Natural killer cell (primary cell): ENCODE data around the gene MICOS13. TPM values are rescaled to one million over a fixed set of nuclear protein-coding genes. Genes with fewer than 3 reads are reported as not detected.

Experiments
- ATAC-seq, 3 donors: fragments of 150-1000 bp in 2 of 3; fragments of 200-7000 bp in 1 of 3; cut with Tn5 transposase; 1 replicate in 1 of 3; 2 replicates in 2 of 3; pipeline ENCODE4 v1.10.0; 2021; ENCODE audit warnings: mild to moderate bottlenecking in 2 of 3, moderate library complexity in 2 of 3
- DNase-seq, 2 donors: peaks; one replicate each; pipeline versions ENCODE4 v3.0.0 to v3.0.0-alpha.2; 2013 to 2021; ENCODE audit warnings: mixed read lengths in 1 of 2
- H3K27ac ChIP-seq: one replicate; pipeline ENCODE4 v1.5.1; 2013; ENCODE audit warnings: mild to moderate bottlenecking, low read length
- H3K27me3 ChIP-seq: one replicate; pipeline ENCODE4 v1.6.1; 2013; ENCODE audit warnings: low read length; ENCODE audit not compliant: control insufficient read depth, insufficient read depth
- H3K36me3 ChIP-seq: one replicate; pipeline ENCODE4 v1.6.1; 2013; ENCODE audit warnings: low read length; ENCODE audit not compliant: control insufficient read depth, insufficient read depth
- H3K4me1 ChIP-seq: one replicate; pipeline ENCODE4 v1.6.1; 2013; ENCODE audit warnings: low read length; ENCODE audit not compliant: control insufficient read depth, insufficient read depth
- H3K4me3 ChIP-seq: one replicate; pipeline ENCODE4 v1.5.1; 2013; ENCODE audit warnings: low read length
- H3K9me3 ChIP-seq: one replicate; pipeline ENCODE4 v1.6.1; 2013; ENCODE audit warnings: low read length; ENCODE audit not compliant: control insufficient read depth, insufficient read depth
- H3K27ac Mint-ChIP-seq, 2 donors: one replicate each; pipeline ENCODE4 v1.8.0; 2022; ENCODE audit warnings: mild to moderate bottlenecking in 2 of 2, mixed read lengths in 2 of 2, moderate library complexity in 1 of 2
- H3K27me3 Mint-ChIP-seq, 2 donors: one replicate each; pipeline ENCODE4 v1.8.0; 2022; ENCODE audit warnings: low read depth in 2 of 2, mixed read lengths in 2 of 2
- H3K36me3 Mint-ChIP-seq: one replicate; pipeline ENCODE4 v1.8.0; 2022; ENCODE audit warnings: mixed read lengths
- H3K4me1 Mint-ChIP-seq, 2 donors: one replicate each; pipeline ENCODE4 v1.8.0; 2022; ENCODE audit warnings: mixed read lengths in 2 of 2
- H3K4me3 Mint-ChIP-seq: one replicate; pipeline ENCODE4 v1.8.0; 2022; ENCODE audit warnings: mild to moderate bottlenecking, moderate library complexity, mixed read lengths
- H3K9me3 Mint-ChIP-seq, 2 donors: one replicate each; pipeline ENCODE4 v1.8.0; 2022; ENCODE audit warnings: mixed read lengths in 2 of 2
- WGBS: methylation state at CpG from one replicate; pipeline ENCODE4 v1.1.7; 2013; ENCODE audit warnings: missing lambda C conversion rate; ENCODE audit not compliant: insufficient coverage; 5-methylcytosine and 5-hydroxymethylcytosine counted together
- intact Hi-C: fragments of 100-400 bp; cut with micrococcal nuclease; formaldehyde crosslinking; loops from one replicate; pipeline ENCODE4 v1.14.2; 2022
- total RNA-seq, 4 donors: library from RNA; stranded (reverse); fragments of 120-200 nt in 1 of 4; gene quantifications; one replicate each; pipeline versions ENCODE4 v1.2.3 to v1.2.4, GENCODE V29; 2013 to 2022
- TF ChIP-seq, protein P1 (sequence below): fragments of 200-600 bp; IDR thresholded peaks from one replicate; pipeline ENCODE4 v1.8.0; 2022; ENCODE audit warnings: antibody characterized with exemption

MICOS13 gene
- total RNA-seq, 3 donors from 2014 or later (not counting 1 experiment from before 2014, with no cell fraction given) = 17.7 to 27.7 (median 25.1) TPM

DNA sequence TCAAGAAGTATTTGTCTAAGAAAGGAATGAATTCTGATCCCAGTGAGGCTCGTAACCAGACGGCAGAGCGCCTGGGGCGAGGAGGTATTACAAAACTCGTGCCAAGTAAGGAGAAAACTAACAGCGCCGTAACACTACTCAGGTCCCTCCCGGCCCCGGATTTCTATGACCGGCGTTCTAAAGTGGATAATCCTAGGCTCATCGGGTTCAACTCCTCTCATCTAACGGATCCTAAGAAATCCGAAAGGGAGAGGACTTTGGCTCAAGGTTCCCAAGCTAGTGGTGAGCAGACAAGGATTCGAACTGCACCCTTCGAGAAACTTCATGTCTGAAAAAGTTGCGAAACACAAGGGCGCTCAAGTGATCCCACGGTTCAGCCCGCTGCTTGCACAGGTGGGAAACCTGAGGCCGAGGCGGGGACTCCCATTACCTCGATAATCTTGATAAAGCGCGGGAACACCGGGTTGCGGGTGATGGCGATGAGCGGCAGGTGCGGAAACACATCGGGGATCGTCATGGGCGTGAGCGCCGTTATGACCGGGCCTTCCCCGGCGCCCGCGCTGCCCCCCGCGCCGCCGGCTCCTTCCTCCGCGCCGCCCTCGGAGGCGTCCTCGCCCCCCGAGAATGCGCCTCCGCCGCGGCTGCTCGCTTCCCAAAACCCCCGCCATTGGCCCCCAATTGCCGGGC, 39.1 kb upstream of the MICOS13 start:
- Histone ChIP-seq H3K4me1 (peaks cover 31% of the 10 kb centered on the region), H3K36me3 (peaks cover 3% of the 10 kb centered on the region), H3K27me3 (no peaks in the 10 kb centered on the region), H3K27ac (peak overlapping the region; percentile 82), H3K9me3 (no peaks in the 10 kb centered on the region), H3K4me3 (peak overlapping the region; percentile 68)
- ATAC-seq (no peak), DNase-seq (peak in 1 of 2 donors; percentile 60)
- TF ChIP-seq, protein P1, sequence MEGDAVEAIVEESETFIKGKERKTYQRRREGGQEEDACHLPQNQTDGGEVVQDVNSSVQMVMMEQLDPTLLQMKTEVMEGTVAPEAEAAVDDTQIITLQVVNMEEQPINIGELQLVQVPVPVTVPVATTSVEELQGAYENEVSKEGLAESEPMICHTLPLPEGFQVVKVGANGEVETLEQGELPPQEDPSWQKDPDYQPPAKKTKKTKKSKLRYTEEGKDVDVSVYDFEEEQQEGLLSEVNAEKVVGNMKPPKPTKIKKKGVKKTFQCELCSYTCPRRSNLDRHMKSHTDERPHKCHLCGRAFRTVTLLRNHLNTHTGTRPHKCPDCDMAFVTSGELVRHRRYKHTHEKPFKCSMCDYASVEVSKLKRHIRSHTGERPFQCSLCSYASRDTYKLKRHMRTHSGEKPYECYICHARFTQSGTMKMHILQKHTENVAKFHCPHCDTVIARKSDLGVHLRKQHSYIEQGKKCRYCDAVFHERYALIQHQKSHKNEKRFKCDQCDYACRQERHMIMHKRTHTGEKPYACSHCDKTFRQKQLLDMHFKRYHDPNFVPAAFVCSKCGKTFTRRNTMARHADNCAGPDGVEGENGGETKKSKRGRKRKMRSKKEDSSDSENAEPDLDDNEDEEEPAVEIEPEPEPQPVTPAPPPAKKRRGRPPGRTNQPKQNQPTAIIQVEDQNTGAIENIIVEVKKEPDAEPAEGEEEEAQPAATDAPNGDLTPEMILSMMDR = no peak
- Mint-ChIP-seq H3K27me3 (no peaks in the 10 kb centered on the region), H3K4me3 (peak overlapping the region; percentile 89), H3K9me3 (no peaks in the 10 kb centered on the region), H3K27ac (peak overlapping the region; percentile 92 to 95), H3K36me3 (no peaks in the 10 kb centered on the region), H3K4me1 (peaks cover 10 to 23% of the 10 kb centered on the region in 2 donors)
- under 1% methylated on average over 58 of the region's 58 CpGs for WGBS
- intact Hi-C loops = no loop called here

DNA sequence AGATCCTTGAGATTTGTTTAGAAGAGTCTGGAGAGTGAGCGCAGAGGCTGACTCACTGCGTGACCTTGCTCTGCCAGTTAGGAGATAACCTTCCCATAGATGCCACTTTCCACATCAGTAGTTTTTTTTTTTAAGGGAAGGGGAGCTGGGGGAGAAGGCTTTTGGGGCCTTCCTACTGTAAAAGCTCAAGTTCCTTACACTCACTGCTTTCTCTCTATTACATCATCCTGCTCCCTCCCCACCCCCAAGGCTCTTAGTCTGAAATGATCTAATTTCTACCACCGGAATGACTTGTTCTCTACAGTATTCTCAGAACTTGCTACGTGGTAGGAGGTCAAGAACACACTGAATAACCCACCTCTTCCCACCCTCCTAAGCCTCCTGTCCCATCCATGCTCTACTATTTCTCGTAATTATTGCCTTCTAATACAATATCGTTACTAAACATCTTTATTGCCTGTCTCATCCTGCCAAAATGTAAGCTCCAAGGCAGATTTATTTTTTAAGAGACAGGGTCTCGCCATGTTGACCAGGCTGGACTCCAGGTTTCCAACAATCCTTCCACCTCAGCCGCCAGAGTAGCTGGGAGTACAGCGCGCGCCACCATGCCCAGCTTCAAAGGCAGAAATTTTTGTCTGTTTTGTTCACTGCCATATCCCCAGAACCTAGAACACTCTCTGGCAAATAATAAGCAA, 38.4 kb upstream of the MICOS13 start:
- peaks cover 10 to 23% of the 10 kb centered on the region in 2 donors for H3K4me1 Mint-ChIP-seq
- H3K36me3 ChIP-seq = peaks cover 7% of the 10 kb centered on the region
- no peaks in the 10 kb centered on the region for H3K9me3 Mint-ChIP-seq
- H3K27ac ChIP-seq = peak overlapping the region; percentile 82
- H3K36me3 Mint-ChIP-seq = no peaks in the 10 kb centered on the region
- peak overlapping the region; percentile 92 to 95 for H3K27ac Mint-ChIP-seq
- intact Hi-C loops = no loop called here
- DNase-seq (no peak), ATAC-seq (no peak)
- H3K27me3 ChIP-seq = no peaks in the 10 kb centered on the region
- peak overlapping the region; percentile 89 for H3K4me3 Mint-ChIP-seq
- no peaks in the 10 kb centered on the region for H3K9me3 ChIP-seq
- H3K4me3 ChIP-seq = peak overlapping the region; percentile 68
- no peaks in the 10 kb centered on the region for H3K27me3 Mint-ChIP-seq
- TF ChIP-seq, protein P1 = no peak
- H3K4me1 ChIP-seq = peaks cover 31% of the 10 kb centered on the region
- WGBS = 26% methylated on average over 9 of the region's 11 CpGs

DNA sequence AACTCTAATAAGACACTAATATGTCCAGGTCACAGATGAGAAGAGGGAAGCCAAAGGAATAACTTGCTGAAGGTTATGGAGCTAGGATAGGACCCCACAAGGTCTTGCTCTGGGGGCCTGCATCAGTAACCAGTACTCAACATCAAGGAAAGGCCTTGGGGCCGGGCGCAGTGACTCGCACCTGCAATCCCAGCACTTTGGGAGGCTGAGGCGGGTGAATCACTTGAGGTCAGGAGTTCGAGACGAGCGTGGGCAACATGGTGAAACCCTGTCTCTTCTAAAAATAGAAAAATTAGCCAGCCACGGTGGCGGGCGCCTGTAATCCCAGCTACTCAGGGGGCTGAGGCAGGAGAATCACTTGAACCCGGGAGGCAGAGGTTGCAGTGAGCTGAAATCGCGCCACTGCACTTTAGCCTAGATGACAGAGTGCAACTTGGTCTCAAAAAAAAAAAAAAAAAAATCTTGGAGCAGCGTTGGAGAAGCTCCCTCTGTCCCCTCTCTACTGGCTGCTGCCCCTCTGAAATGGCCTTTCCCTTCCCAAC, 37.8 kb upstream of the MICOS13 start:
- 74% methylated on average over 13 of the region's 14 CpGs for WGBS
- H3K4me3 ChIP-seq = no peak overlapping the region

More for the DNA sequence above, 37.8 kb upstream of the MICOS13 start:
- Mint-ChIP-seq H3K36me3 (no peaks in the 10 kb centered on the region), H3K27ac (peak overlapping the region in 1 of 2 donors; percentile 92), H3K4me3 (peak overlapping the region; percentile 21), H3K9me3 (no peaks in the 10 kb centered on the region), H3K4me1 (peaks cover 10 to 23% of the 10 kb centered on the region in 2 donors), H3K27me3 (no peaks in the 10 kb centered on the region)
- TF ChIP-seq, protein P1 = no peak
- no peaks in the 10 kb centered on the region for H3K9me3 ChIP-seq
- no peak for ATAC-seq
- H3K27me3 ChIP-seq = no peaks in the 10 kb centered on the region
- DNase-seq = no peak
- no peak overlapping the region for H3K27ac ChIP-seq
- intact Hi-C loops = no loop called here
- H3K36me3 ChIP-seq = peaks cover 12% of the 10 kb centered on the region
- peaks cover 31% of the 10 kb centered on the region for H3K4me1 ChIP-seq
